Stomach (tissue), 9 donors: ENCODE results near the gene SERPIND1. TPM values are rescaled to one million over a fixed set of nuclear protein-coding genes. Genes with fewer than 3 reads are reported as not detected.
A peak's percentile ranks its signal among the peaks of the same experiment; 100 is the strongest.

Experiments
- DNase-seq, 2 donors: peaks; one replicate each; pipeline versions ENCODE4 v3.0.0 to v3.0.0-alpha.2; 2013 to 2019
- H3K27ac ChIP-seq, 5 donors: fragments of 200-600 bp in 4 of 5; sonication (generic) in 4 of 5; one replicate each; pipeline ENCODE4 v1.5.1; 2013 to 2019; ENCODE audit warnings: mild to moderate bottlenecking in 1 of 5, moderate library complexity in 1 of 5
- H3K27me3 ChIP-seq, 3 donors: fragments of 200-600 bp; sonication (generic); one replicate each; pipeline ENCODE4 v1.5.1; 2017 to 2019; ENCODE audit warnings: mixed run types in 1 of 3
- H3K36me3 ChIP-seq, 4 donors: fragments of 200-600 bp; sonication (generic); 1 replicate in 3 of 4; 2 replicates in 1 of 4; pipeline ENCODE4 v1.5.1; 2016 to 2019
- H3K4me1 ChIP-seq, 4 donors: fragments of 200-600 bp; sonication (generic); one replicate each; pipeline ENCODE4 v1.5.1; 2016 to 2019
- H3K4me3 ChIP-seq, 4 donors: fragments of 200-600 bp; sonication (generic) in 3 of 4; one replicate each; pipeline ENCODE4 v1.5.1; 2016 to 2019; ENCODE audit warnings: mild to moderate bottlenecking in 1 of 4
- H3K9me3 ChIP-seq, 4 donors: fragments of 200-600 bp; sonication (generic); one replicate each; pipeline ENCODE4 v1.5.1; 2016 to 2019
- CTCF ChIP-seq, 7 experiments: fragments of 450-650 bp in 4 of 7; fragments of 200-600 bp in 3 of 7; sonication (generic) in 3 of 7; IDR thresholded peaks; one replicate each; pipeline ENCODE4 v1.5.1; 2016 to 2019; ENCODE audit warnings: antibody characterized with exemption in 7 of 7, control low read depth in 2 of 7, mild to moderate bottlenecking in 1 of 7
- EP300 ChIP-seq: sonication (generic); formaldehyde crosslinking; IDR thresholded peaks from one replicate; pipeline ENCODE4 v1.6.1; 2017; ENCODE audit warnings: antibody characterized with exemption
- POLR2A ChIP-seq, 4 donors: fragments of 450-650 bp; IDR thresholded peaks; one replicate each; pipeline ENCODE4 v1.6.1; 2016; ENCODE audit warnings: antibody characterized with exemption in 4 of 4, control low read depth in 2 of 4, mild to moderate bottlenecking in 1 of 4, moderate library complexity in 1 of 4
- POLR2AphosphoS5 ChIP-seq, 3 donors: sonication (generic); formaldehyde crosslinking; IDR thresholded peaks; one replicate each; pipeline ENCODE4 v1.6.1; 2016; ENCODE audit warnings: antibody characterized with exemption in 3 of 3
- WGBS, 5 donors: extraction: QIAGEN DNeasy Blood & Tissue Kit in 3 of 5; methylation state at CpG; one replicate each; pipeline versions ENCODE4 v1.1.5 to v1.1.7; 2013 to 2018; 5-methylcytosine and 5-hydroxymethylcytosine counted together
- intact Hi-C: fragments of 100-400 bp; cut with DNase I; formaldehyde crosslinking; loops from one replicate; pipeline ENCODE4 v1.15.1; 2023; ENCODE audit warnings: low total_unique reads
- polyA plus RNA-seq, 3 donors: library from polyadenylated mRNA; stranded (reverse); fragments of 200-250 nt; gene quantifications; one replicate each; pipeline ENCODE4 v1.2.3, GENCODE V29; 2013
- total RNA-seq, 5 donors: library from RNA; depleted of rRNA; stranded (reverse); fragments of >200 nt; gene quantifications; one replicate each; pipeline versions ENCODE4 v1.1.0 to v1.2.3, GENCODE V29; 2014 to 2016
- donor health status: healthy with polysubstance abuse.
- donor health status: Bipolar disorder and iron deficiency.
- donor health status: healthy.

SERPIND1 gene
- total and polyA plus RNA-seq, 8 donors, result 0.10 to 0.55 (median 0.46) TPM; not detected in 5

GRCh38 chr22:20781272-20781990 is 7.5 kb downstream of the SERPIND1 start:
- WGBS, 5 donors, result 82 to 87% (median 86%) methylated on average over 11 of the region's 11 CpGs
- H3K9me3 ChIP-seq, result no peaks in the 10 kb centered on the region
- intact Hi-C loops, result no loop called here
- H3K4me1 ChIP-seq, result peaks cover 5 to 13% (median 9%) of the 10 kb centered on the region in 4 donors
- H3K27ac ChIP-seq, result no peak overlapping the region
- no peaks in the 10 kb centered on the region for H3K27me3 ChIP-seq
- no peak overlapping the region for H3K4me3 ChIP-seq
- no peak for TF ChIP-seq POLR2AphosphoS5 (IDR thresholded peaks at IDR 0.05)
- DNase-seq, result no peak
- H3K36me3 ChIP-seq, result peaks cover 19 to 72% (median 64%) of the 10 kb centered on the region in 4 donors

DNA sequence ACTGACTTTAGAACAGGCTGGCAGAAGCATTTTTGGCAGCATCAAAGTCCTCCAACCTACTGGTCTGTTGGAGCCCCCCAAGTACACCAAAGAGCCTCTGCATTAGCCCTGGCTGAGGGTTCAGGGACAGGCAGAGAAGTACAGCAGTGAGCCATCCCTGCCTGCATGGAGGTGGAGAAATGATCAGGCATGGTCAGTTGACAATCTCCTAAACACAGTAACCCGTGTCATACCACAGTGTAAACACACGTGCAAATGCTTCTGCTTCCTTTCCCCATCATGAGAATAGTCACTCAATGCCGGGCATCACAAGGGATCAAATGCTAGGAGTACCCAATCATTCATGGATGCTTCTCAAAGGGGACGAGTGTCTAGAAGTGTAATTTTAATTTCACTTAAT is 8.2 kb downstream of the SERPIND1 start:
- WGBS, 5 donors, result 75 to 88% (median 83%) methylated on average over 4 of the region's 4 CpGs
- H3K27me3 ChIP-seq, result no peaks in the 10 kb centered on the region
- peaks cover 5 to 17% (median 9%) of the 10 kb centered on the region in 4 donors for H3K4me1 ChIP-seq
- intact Hi-C loops, result no loop called here
- TF ChIP-seq EP300, result no peak
- no peak for TF ChIP-seq POLR2AphosphoS5 (IDR thresholded peaks at IDR 0.05)
- no peak for TF ChIP-seq CTCF (IDR thresholded peaks at IDR 0.05)
- no peak for TF ChIP-seq POLR2A (IDR thresholded peaks at IDR 0.05)
- peaks cover 19 to 75% (median 69%) of the 10 kb centered on the region in 4 donors for H3K36me3 ChIP-seq
- no peak for DNase-seq
- H3K27ac ChIP-seq, result no peak overlapping the region
- no peaks in the 10 kb centered on the region for H3K9me3 ChIP-seq
- no peak overlapping the region for H3K4me3 ChIP-seq

DNA sequence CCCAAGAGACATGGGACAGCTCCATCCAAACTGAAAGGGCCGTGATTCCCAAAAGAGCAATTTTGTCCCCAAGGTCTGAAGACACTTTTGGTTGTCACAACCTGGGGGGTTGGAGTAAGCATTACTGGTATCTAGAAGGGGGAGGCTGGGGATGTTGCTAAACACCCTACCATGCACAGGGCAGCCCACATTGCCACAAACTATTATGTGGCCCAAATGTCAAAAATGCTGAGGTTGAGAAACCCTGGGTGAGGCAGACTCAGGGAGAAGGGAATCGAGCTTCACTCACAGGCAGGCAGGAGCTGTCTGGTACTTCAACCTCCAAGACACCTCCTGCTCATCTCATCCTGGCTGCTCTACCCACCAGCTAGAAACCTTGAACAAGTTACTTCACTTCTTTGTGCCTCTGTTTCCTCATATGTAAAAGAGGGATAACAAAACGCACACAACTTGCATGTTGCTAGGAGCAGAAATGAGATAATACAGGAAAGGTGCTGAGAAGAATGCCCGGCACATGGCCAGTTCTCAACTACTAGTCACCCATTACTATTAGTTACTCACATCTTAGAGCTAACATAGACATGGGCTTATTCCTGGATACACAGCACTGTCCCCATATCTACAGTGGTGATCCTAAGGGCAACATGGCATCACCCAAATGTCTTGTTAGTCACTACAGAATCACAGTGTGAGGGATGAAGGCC is 8.8 kb downstream of the SERPIND1 start:
- intact Hi-C loops, result no loop called here
- DNase-seq, result no peak
- H3K36me3 ChIP-seq, result peaks cover 25 to 78% (median 75%) of the 10 kb centered on the region in 4 donors
- no peaks in the 10 kb centered on the region for H3K9me3 ChIP-seq
- H3K4me1 ChIP-seq, result peaks cover 5 to 12% (median 6%) of the 10 kb centered on the region in 4 donors
- no peak overlapping the region for H3K4me3 ChIP-seq
- TF ChIP-seq POLR2AphosphoS5 (IDR thresholded peaks at IDR 0.05), result no peak
- no peaks in the 10 kb centered on the region for H3K27me3 ChIP-seq
- no peak overlapping the region for H3K27ac ChIP-seq
- 93 to 95% (median 94%) methylated on average over 4 of the region's 4 CpGs for whole genome bisulfite sequencing, 5 donors

DNA sequence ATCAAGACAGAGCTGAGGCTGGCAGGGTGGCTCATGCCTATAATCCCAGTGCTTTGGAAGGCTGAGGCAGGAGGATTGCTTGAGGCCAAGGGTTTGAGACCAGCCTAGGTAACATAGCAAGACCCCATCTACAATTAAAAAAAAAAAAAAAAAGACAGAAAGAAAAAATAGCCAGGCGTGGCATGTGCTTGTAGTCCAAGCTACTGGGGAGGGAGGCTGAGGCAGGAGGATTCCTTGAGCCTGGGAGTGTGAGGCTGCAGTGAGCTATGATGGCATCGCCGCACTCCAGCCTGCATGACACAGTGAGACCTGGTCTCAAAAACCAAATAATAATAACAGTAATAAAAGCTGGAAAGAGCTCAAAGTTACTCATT is 9.4 kb downstream of the SERPIND1 start:
- Histone ChIP-seq H3K27ac (no peak overlapping the region), H3K4me1 (peaks cover under 1 to 6% (median under 1%) of the 10 kb centered on the region in 4 donors), H3K4me3 (no peak overlapping the region), H3K36me3 (peaks cover 30 to 81% (median 79%) of the 10 kb centered on the region in 4 donors), H3K9me3 (no peaks in the 10 kb centered on the region), H3K27me3 (no peaks in the 10 kb centered on the region)
- TF ChIP-seq EP300 (no peak), POLR2A (IDR thresholded peaks at IDR 0.05) (no peak), CTCF (IDR thresholded peaks at IDR 0.05) (no peak), POLR2AphosphoS5 (IDR thresholded peaks at IDR 0.05) (no peak)
- 95 to 100% (median 98%) methylated on average over 3 of the region's 3 CpGs for WGBS, 5 donors
- intact Hi-C loops, result no loop called here
- DNase-seq, result no peak

DNA sequence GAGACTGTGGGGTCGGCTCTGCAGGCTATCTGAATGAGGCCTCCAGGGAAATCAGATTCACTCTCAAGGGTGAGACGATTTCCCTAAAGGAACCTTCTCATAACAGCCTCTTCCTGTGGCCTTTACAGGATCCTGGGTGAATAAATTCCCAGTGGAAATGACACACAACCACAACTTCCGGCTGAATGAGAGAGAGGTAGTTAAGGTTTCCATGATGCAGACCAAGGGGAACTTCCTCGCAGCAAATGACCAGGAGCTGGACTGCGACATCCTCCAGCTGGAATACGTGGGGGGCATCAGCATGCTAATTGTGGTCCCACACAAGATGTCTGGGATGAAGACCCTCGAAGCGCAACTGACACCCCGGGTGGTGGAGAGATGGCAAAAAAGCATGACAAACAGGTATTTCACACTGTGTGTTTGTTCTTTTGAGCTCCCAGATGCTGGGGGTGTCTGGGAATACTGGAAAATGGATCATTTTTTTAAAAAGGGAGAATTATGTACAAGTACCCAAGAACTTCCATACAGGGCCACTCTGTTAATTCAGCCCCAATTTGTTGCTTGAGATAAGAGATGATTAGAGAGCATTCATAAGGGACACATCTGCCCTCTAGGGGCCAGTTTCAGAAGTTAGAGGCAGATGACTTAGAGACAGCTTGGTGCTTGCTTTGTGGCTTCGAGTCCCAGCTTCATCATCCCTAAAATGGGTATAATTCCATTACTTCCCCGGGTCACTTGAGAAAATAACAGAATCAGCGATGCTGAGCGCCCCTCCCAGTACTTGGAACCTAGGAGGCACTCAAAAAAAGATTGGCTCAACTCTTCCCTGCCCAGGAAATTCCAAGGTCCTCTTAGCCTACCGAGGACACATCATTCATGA is 10.2 kb downstream of the SERPIND1 start:
- WGBS, 5 donors, result 75 to 80% (median 77%) methylated on average over 14 of the region's 14 CpGs
- TF ChIP-seq CTCF (IDR thresholded peaks at IDR 0.05) (peak in 5 of 7 experiments; percentile 4 to 57 (median 47)), EP300 (no peak), POLR2A (IDR thresholded peaks at IDR 0.05) (no peak), POLR2AphosphoS5 (IDR thresholded peaks at IDR 0.05) (no peak)

More for the DNA sequence above, 10.2 kb downstream of the SERPIND1 start:
- Histone ChIP-seq H3K4me3 (no peak overlapping the region), H3K9me3 (no peaks in the 10 kb centered on the region), H3K4me1 (peaks cover 0 to 4% (median 0%) of the 10 kb centered on the region in 4 donors), H3K27ac (no peak overlapping the region), H3K36me3 (peaks cover 32 to 81% (median 80%) of the 10 kb centered on the region in 4 donors), H3K27me3 (no peaks in the 10 kb centered on the region)
- intact Hi-C loops, result no loop called here
- DNase-seq, result peak in 1 of 2 donors; percentile 73
